Retinal pigment epithelial cell (primary cell): ENCODE results near the gene ZNF48.
A peak's percentile ranks its signal among the peaks of the same experiment; 100 is the strongest.

Experiments used
- DNase-seq: peaks from one replicate; pipeline ENCODE4 v3.0.0-alpha.2; 2010; ENCODE audit warnings: low read depth
- H3K4me3 ChIP-seq: 2 replicates; pipeline ENCODE4 v1.5.1; 2011; ENCODE audit warnings: mild to moderate bottlenecking, low read length, control low read depth, moderate library complexity
- CTCF ChIP-seq: conservative IDR thresholded peaks from 2 replicates; pipeline ENCODE4 v1.5.1; 2011; ENCODE audit warnings: low read depth, low read length, control low read depth, inconsistent platforms

Gene ZNF48

GRCh38 chr16:30446203-30446595, 51.0 kb downstream of the ZNF48 start:
- TF ChIP-seq CTCF: no peak
- DNase-seq: no peak

DNA sequence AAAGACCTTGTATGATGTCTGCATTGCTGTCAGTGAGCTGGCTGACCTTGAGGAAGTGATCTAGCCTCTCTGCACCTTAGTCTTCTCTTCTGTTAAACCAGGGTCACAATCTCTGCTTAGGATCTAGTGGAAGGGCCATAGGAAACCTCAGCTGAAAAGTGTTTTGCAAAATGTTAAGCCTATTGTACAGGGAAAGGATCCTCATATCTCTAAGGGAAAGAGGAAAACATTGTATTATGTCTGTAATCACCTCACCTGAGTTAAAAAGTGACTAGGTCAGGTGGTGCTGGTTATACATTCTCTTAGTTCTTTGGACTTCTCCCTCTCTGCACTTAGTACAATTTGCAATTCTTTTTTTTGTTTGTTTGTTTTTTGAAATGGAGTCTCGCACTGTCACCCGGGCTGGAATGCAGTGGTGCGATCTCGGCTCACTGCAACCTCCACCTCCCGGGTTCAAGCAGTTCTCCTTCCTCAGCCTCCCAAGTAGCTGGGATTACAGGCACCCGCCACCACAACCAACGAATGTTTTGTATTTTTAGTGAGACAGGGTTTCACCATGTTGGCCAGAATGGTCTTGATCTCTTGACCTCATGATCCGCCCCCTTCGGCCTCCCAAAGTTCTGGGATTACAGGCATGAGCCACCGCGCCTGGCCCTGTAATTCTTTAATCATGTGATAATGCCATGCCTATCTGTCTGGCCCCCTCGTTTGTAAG, 52.4 kb downstream of the ZNF48 start:
- DNase-seq: no peak
- no peak overlapping the region for H3K4me3 ChIP-seq
- TF ChIP-seq CTCF: no peak

More at GRCh38 chr16:30446203-30446595, 51.0 kb downstream of the ZNF48 start:
- peak overlapping the region; percentile 67 for H3K4me3 ChIP-seq

DNA sequence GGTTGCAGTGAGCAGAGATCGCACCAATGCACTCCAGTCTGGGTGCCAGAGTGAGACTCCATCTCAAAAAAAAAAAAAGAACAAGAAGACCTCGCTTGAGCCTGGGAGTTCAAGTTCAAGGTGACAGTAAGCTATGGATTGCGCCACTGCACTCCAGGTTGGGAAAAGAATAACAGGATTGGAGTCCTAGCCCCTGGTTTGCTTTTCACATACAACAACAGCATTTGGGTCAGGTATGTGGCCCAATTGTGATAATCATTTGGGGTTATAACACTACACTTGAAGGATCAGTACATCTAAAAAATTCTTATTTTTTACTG, 53.9 kb downstream of the ZNF48 start:
- TF ChIP-seq CTCF: no peak
- no peak for DNase-seq

More for the DNA sequence above, 53.9 kb downstream of the ZNF48 start:
- no peak overlapping the region for H3K4me3 ChIP-seq
